ENCODE results near the gene OR6Y1. TPM values are rescaled to one million over a fixed set of nuclear protein-coding genes. Genes with fewer than 3 reads are reported as not detected.

OR6Y1 gene
- total RNA-seq, 1 donor: not detected

- DNase-seq (ENCODE audit: insufficient read length, low spot score, missing footprints): no peak
- Histone ChIP-seq H3K4me2 (ENCODE audit: insufficient read depth, low read length) (no peak within 1 kb of the TSS), H3K27ac (ENCODE audit: low read depth, low read length) (no peak within 1 kb of the TSS), H4K20me1 (ENCODE audit: insufficient read depth, low read length) (no peaks in the 10 kb centered on the region), H2AFZ (ENCODE audit: low read length) (no peak within 1 kb of the TSS), H3K4me3 (ENCODE audit: insufficient read depth, low read length) (no peak within 1 kb of the TSS), H3K36me3 (ENCODE audit: insufficient read depth, low read length) (no peaks in the 10 kb centered on the region), H3K79me2 (ENCODE audit: insufficient read depth, low read length) (no peaks in the 10 kb centered on the region), H3K4me1 (ENCODE audit: insufficient read depth, low read length) (no peaks in the 10 kb centered on the region), H3K9me3 (ENCODE audit: low read depth, low read length) (no peaks in the 10 kb centered on the region), H3K27me3 (ENCODE audit: insufficient read depth, low read length) (no peaks in the 10 kb centered on the region)
- TF ChIP-seq CTCF (IDR thresholded peaks at IDR 0.05; ENCODE audit: extremely low read depth, low read depth, low read length): no peak
Measured at GRCh38 chr1:158579733-158580132, 25.5 kb upstream of the OR6Y1 start, which contains the start of gene OR10X1. Gene OR10X1 (minus strand): TSS chr1:158579899. CDS start chr1:158579899, 0 bp downstream.

GRCh38 chr1:158577561-158577960 is 23.4 kb upstream of the OR6Y1 start:
- H3K9me3 ChIP-seq (ENCODE audit: low read depth, low read length): no peaks in the 10 kb centered on the region
- H3K4me3 ChIP-seq (ENCODE audit: insufficient read depth, low read length): no peak overlapping the region
- no peak for TF ChIP-seq CTCF (IDR thresholded peaks at IDR 0.05; ENCODE audit: extremely low read depth, low read depth, low read length)
- H3K27ac ChIP-seq (ENCODE audit: low read depth, low read length): no peak overlapping the region
- no peak overlapping the region for H3K4me2 ChIP-seq (ENCODE audit: insufficient read depth, low read length)
- H3K36me3 ChIP-seq (ENCODE audit: insufficient read depth, low read length): no peaks in the 10 kb centered on the region
- DNase-seq (ENCODE audit: insufficient read length, low spot score, missing footprints): no peak
- no peaks in the 10 kb centered on the region for H3K79me2 ChIP-seq (ENCODE audit: insufficient read depth, low read length)
- H3K4me1 ChIP-seq (ENCODE audit: insufficient read depth, low read length): no peaks in the 10 kb centered on the region
- H4K20me1 ChIP-seq (ENCODE audit: insufficient read depth, low read length): no peaks in the 10 kb centered on the region
- H3K27me3 ChIP-seq (ENCODE audit: insufficient read depth, low read length): no peaks in the 10 kb centered on the region
- no peak overlapping the region for H2AFZ ChIP-seq (ENCODE audit: low read length)

GRCh38 chr1:158572226-158572625 is 18.0 kb upstream of the OR6Y1 start:
- TF ChIP-seq CTCF (IDR thresholded peaks at IDR 0.05; ENCODE audit: extremely low read depth, low read depth, low read length): no peak
- Histone ChIP-seq H3K9me3 (ENCODE audit: low read depth, low read length) (no peaks in the 10 kb centered on the region), H4K20me1 (ENCODE audit: insufficient read depth, low read length) (no peaks in the 10 kb centered on the region), H3K27ac (ENCODE audit: low read depth, low read length) (no peak overlapping the region), H3K4me3 (ENCODE audit: insufficient read depth, low read length) (no peak overlapping the region), H3K36me3 (ENCODE audit: insufficient read depth, low read length) (no peaks in the 10 kb centered on the region), H3K4me1 (ENCODE audit: insufficient read depth, low read length) (no peaks in the 10 kb centered on the region), H3K27me3 (ENCODE audit: insufficient read depth, low read length) (no peaks in the 10 kb centered on the region), H3K4me2 (ENCODE audit: insufficient read depth, low read length) (no peak overlapping the region), H3K79me2 (ENCODE audit: insufficient read depth, low read length) (no peaks in the 10 kb centered on the region), H2AFZ (ENCODE audit: low read length) (no peak overlapping the region)
- peak; percentile 66 for DNase-seq (ENCODE audit: insufficient read length, low spot score, missing footprints)

GRCh38 chr1:158570480-158570879 is 16.3 kb upstream of the OR6Y1 start, which contains the start of gene OR6P1:
Gene OR6P1 (minus strand): TSS chr1:158570580. CDS start chr1:158563604, 6,976 bp downstream.
- no peaks in the 10 kb centered on the region for H3K36me3 ChIP-seq (ENCODE audit: insufficient read depth, low read length)
- H3K27ac ChIP-seq (ENCODE audit: low read depth, low read length): no peak within 1 kb of the TSS
- no peak for DNase-seq (ENCODE audit: insufficient read length, low spot score, missing footprints)
- no peak within 1 kb of the TSS for H3K4me3 ChIP-seq (ENCODE audit: insufficient read depth, low read length)
- no peaks in the 10 kb centered on the region for H3K9me3 ChIP-seq (ENCODE audit: low read depth, low read length)
- no peaks in the 10 kb centered on the region for H3K4me1 ChIP-seq (ENCODE audit: insufficient read depth, low read length)
- no peaks in the 10 kb centered on the region for H4K20me1 ChIP-seq (ENCODE audit: insufficient read depth, low read length)
- TF ChIP-seq CTCF (IDR thresholded peaks at IDR 0.05; ENCODE audit: extremely low read depth, low read depth, low read length): no peak
- no peak within 1 kb of the TSS for H3K4me2 ChIP-seq (ENCODE audit: insufficient read depth, low read length)
- no peak within 1 kb of the TSS for H2AFZ ChIP-seq (ENCODE audit: low read length)
- H3K27me3 ChIP-seq (ENCODE audit: insufficient read depth, low read length): no peaks in the 10 kb centered on the region
- H3K79me2 ChIP-seq (ENCODE audit: insufficient read depth, low read length): no peaks in the 10 kb centered on the region
